GM19099 (cell line): ENCODE results near the gene TMEM45B.

Experiments
- POLR2A ChIP-seq: IDR thresholded peaks from 3 replicates; pipeline ENCODE4 v1.6.1; 2011; ENCODE audit warnings: low read depth; ENCODE audit not compliant: insufficient read length; ENCODE audit errors: extremely low read depth

The TMEM45B gene

DNA sequence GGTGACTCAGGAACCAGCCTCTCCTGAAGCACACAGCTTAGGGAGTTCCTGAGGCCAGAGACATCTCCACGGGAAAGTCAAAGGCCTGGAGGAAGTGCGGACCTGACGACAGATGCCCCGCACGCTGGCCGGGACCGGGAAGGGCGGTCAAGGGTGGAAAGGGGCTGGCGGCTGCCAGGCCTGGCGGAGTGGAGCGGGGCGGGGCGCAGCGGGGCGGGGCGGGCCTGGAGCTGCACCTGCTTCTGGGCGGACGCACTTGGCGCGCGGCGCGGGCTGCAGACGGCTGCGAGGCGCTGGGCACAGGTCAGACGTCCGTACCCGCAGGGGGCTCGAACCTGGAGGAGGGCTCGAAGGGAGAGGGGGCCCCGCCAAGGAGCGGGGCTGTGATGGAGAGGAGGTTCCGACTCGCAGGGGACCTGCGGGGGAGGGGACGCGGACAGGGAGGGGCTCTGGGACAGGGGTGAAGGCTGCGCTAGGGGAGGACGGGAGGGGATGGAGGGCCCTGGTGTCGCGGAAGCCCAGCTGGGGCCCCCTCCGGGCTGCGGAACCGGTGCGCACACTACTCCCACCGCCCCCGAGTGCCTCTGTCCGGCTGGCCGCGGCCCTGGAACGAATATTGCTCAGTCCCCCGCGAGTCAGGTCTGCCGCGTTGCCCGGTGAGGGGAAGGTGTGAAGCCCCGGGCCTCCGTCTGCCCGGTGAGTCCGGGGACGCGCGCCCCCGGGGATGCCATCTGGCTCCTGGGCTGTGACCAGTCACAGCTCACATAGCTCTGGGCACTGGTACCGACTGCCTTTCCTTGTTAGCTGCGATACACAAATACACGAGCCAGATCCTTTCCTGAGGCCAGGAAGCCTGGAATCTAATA lies at the start of gene TMEM45B:
Gene TMEM45B, plus strand, starts transcription at position 253 of the 866 bp plus-strand sequence. CDS start 36,635 bp downstream, outside the sequence.
- TF ChIP-seq POLR2A: no peak

DNA sequence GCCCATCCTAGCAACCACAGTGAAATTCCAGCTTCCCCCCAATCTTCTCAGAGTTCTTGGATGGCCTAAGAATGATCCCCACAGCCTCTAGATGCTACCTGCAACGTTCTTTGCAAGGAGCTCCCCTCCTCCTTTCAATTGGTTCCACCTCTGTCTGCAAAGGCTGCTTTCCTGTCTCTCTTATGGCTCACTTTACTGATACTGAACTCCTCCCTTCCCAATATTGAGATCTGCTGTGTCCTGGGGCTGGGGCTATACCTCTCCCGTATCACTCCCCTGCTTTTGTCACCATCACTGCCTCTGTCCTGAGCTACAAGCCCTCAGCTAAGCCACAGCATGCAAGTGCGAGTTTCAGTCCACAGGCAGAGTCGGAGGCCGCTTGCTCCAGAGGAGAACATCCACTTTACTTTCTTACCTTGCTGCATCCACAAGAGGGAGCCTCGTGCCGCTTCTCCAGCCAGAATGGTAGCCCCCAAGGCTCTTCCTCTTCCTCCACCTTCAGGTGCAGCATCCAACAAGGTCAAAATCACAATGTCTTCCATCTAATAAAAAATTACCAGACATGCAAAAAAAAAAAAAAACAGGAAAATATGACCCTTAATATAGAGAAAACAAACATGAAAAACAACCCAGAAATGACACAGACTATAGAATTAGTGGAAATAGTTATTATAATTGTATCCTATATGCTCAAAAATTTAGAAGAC lies 48.6 kb upstream of the TMEM45B start:
- no peak for TF ChIP-seq POLR2A

DNA sequence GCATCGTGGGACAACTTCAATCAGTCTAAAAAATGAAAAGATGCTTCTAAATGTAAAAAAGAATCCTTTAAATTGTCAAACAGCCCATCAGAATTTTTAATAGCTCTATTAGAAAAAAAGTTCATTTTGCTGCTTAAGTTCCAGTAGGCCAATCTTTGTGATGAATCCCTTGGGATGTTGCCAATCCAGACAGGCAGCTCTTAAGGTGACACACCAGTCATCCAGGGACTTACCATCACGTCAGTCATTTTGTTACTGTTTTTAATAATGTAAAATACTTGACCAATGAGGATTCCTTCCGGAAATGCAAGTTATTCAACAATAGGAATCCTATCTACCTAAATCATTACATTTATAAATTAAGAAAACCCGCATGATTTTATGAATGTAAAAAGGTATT lies 47.8 kb upstream of the TMEM45B start:
- TF ChIP-seq POLR2A: no peak

DNA sequence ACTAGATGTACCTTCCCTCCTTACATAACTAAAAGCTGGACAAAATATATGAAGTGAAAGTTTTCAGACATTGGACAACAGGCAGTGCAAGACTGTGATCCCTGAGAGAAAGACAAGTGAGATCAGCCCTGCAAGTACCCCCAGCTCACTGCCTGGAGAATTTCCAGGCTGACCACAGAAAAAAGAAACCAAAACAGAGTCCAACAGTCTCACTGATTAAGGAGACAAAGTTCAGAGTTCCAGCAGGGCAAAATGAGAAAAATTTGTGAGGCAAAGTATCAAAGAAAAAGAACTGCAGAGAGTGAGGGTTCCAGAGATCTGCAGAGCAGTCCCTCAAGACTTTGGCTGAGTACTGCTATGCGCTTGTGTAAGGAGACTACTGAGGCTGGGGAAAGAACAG lies 47.3 kb upstream of the TMEM45B start:
- no peak for TF ChIP-seq POLR2A

DNA sequence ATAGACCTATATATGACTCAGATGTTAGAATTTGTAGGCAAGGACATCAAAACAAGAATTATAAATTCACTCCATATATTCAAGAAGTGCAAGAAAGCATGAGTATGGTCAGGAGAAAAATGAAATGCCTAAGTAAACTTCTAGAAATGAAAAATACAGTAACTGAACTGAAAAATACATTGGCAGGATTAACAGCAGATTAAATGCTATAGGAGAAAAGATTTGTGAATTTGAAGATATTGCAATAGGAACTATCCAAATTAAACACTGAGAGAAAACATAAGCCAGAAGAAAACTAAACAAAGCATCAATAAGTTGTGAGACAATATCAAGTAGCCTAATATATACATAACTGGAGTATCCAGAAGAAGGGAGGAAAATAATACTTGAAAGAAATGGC lies 46.6 kb upstream of the TMEM45B start:
- no peak for TF ChIP-seq POLR2A

DNA sequence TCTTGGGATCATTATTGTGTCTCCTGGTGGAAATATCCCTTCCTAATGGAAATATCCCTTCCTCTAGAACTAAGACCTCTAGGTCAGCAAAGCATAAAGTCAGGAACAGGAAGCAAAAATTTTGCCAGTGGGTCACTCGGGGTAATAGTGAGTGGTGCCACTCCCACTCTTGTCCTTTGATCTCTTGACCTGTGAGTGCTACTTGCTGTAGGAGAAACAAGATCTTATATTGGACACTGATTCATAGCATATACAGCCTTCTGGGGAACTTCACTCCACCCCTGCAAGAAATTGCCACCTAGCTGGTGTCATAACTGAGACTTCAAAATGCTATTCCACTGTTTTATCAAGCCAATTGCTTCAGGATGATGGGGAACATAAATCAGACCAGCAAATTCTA lies 44.7 kb upstream of the TMEM45B start:
- no peak for TF ChIP-seq POLR2A

DNA sequence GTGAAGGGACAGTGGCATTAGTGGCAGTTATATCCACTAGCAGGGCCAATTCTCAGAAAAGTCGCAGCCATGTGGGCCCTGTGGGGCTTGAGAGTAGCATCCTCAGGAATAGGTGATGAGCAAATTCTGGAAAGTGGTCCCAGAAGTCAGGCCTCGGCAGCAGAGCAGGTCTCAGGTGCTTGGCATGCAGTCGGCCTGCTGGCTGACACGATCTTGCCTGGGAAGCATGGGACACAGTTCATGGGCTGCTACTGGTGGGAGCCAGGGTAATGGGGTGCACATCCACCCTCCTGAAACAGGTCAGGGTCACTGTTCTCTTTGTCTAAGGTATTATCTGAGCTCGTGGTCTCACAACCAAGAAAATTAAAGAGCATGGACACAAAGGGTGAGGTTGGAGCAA lies 36.8 kb upstream of the TMEM45B start:
- TF ChIP-seq POLR2A: no peak

DNA sequence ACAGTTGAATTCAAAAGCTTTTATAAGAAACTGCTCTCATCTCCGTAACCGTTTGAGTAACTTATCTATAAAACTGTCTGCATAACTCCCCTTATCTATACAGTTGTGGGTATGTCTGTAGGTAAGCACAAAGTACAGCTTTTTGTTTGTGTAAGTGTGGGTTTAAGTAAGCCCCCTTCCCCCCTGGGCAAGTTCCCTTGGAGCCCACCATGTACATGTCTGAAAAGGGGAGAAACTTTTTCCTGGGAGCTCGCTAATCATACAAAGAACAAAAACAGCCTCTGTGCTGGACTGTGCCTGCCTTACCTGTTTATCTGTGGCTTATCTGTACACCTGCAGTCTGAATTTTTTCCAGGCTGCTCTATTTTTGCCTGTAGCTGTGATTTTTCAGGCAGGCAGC lies 36.3 kb upstream of the TMEM45B start:
- TF ChIP-seq POLR2A: no peak

- TF ChIP-seq POLR2A: no peak
Measured at GRCh38 chr11:129785383-129786111, 30.1 kb upstream of the TMEM45B start.

DNA sequence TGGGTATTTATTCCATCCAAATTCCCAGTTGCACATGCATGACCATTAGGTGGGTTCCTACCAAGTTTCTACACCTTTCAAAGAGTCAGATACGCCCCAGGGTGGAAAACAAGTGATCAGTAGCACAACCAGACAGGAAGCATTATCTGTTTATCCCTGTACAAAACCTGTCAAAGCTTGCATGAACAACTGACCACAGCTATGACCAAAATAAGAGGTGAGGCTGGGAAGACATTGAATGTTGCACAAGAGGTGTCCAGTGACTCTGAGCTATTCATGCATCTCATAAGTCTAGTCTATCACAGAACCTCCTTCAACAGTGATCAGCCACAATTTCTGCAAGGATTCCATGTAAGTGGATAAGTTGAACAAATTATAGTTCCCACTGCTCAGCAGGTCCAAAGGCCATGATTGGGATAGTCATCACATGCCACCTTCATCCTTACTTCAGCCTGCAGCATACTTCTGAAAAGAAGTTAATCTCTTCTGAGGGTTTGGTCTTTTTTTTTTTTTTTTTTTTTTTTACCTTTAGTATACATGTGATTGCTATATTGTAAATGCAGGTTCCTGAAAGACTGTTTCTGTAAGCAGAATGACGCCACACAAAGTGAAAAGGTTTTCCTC lies 28.0 kb upstream of the TMEM45B start:
- no peak for TF ChIP-seq POLR2A

- no peak for TF ChIP-seq POLR2A
Measured at GRCh38 chr11:129788278-129788677, 27.4 kb upstream of the TMEM45B start.

- TF ChIP-seq POLR2A: no peak
Measured at GRCh38 chr11:129790106-129790505, 25.5 kb upstream of the TMEM45B start.

- TF ChIP-seq POLR2A: no peak
Measured at GRCh38 chr11:129791515-129791914, 24.1 kb upstream of the TMEM45B start.

DNA sequence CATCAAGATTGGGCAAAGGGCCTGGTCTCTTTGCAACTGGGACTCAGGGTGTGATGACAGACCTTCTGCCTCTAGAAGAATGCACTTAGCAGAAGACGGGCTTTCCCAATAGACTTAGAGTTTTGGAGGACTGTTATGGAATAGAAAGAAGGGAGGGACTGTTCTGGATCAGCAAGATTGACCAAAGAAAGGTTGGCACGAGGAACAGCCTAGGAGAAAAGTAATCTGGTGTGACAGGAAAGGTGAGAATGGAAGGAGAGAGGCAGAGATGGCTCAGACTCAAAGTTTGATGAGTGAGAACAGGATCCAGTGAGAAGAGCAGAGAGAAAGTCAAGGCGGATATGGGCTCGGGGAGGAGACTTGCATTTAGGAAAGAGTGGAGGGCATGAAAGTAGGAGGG lies 23.0 kb upstream of the TMEM45B start:
- no peak for TF ChIP-seq POLR2A

DNA sequence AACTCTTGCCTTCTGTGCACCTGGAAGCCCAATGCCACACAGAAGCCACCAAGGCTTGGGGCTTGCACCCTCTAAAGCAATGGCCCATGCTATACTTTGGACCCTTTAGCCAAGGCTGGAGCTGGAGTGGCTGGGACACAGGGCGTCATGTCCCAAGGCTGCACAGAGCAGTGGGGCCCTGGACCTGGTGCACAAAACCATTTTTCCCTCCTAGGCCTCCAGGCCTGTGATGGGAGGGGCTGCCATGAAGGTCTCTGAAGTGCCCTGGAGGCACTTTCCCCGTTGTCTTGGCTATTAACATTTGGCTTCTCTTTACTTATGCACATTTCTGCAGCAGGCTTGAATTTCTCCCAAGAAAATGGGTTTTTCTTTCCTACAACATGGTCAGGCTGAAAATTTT lies 20.6 kb upstream of the TMEM45B start:
- no peak for TF ChIP-seq POLR2A
